ENCODE data around the gene DEPP1. TPM values are rescaled to one million over a fixed set of nuclear protein-coding genes. Genes with fewer than 3 reads are reported as not detected.

DEPP1 gene
- total RNA-seq, 2 experiments from 2014 or later = 0.23 TPM; not detected in 1

GRCh38 chr10:44930904-44931620 lies 47.5 kb downstream of the DEPP1 start:
- Mint-ChIP-seq H3K4me1 (peaks cover 11% of the 10 kb centered on the region), H3K27ac (no peak overlapping the region), H3K27me3 (no peaks in the 10 kb centered on the region), H3K9me3 (no peaks in the 10 kb centered on the region), H3K36me3 (no peaks in the 10 kb centered on the region), H3K4me3 (no peak overlapping the region)
- no peak for DNase-seq
- ATAC-seq (ENCODE audit: low read depth) = no peak
- POLR2A ChIA-PET = no interaction called here

- Mint-ChIP-seq H3K36me3 (no peaks in the 10 kb centered on the region), H3K4me3 (no peak overlapping the region), H3K27me3 (no peaks in the 10 kb centered on the region), H3K4me1 (peaks cover 6% of the 10 kb centered on the region), H3K27ac (no peak overlapping the region), H3K9me3 (no peaks in the 10 kb centered on the region)
- DNase-seq (no peak), ATAC-seq (ENCODE audit: low read depth) (no peak)
- POLR2A ChIA-PET = no interaction called here
Observed at GRCh38 chr10:44929356-44930255, 49.0 kb downstream of the DEPP1 start.

- DNase-seq = no peak
- H3K9me3 Mint-ChIP-seq = no peaks in the 10 kb centered on the region
- no peak overlapping the region for H3K4me3 Mint-ChIP-seq
- no peaks in the 10 kb centered on the region for H3K27me3 Mint-ChIP-seq
- POLR2A ChIA-PET = no interaction called here
- H3K36me3 Mint-ChIP-seq = no peaks in the 10 kb centered on the region
- no peak for ATAC-seq (ENCODE audit: low read depth)
- H3K27ac Mint-ChIP-seq = no peak overlapping the region
- H3K4me1 Mint-ChIP-seq = peaks cover 3% of the 10 kb centered on the region
Observed at GRCh38 chr10:44928462-44928861, 50.1 kb downstream of the DEPP1 start.

GRCh38 chr10:44927352-44927751 lies 51.3 kb downstream of the DEPP1 start:
- Mint-ChIP-seq H3K27me3 (no peaks in the 10 kb centered on the region), H3K4me3 (no peak overlapping the region), H3K27ac (no peak overlapping the region), H3K9me3 (no peaks in the 10 kb centered on the region), H3K4me1 (no peaks in the 10 kb centered on the region), H3K36me3 (no peaks in the 10 kb centered on the region)
- POLR2A ChIA-PET = no interaction called here
- ATAC-seq (ENCODE audit: low read depth) (no peak), DNase-seq (no peak)

- POLR2A ChIA-PET = no interaction called here
- Mint-ChIP-seq H3K4me1 (no peaks in the 10 kb centered on the region), H3K36me3 (no peaks in the 10 kb centered on the region), H3K27ac (no peak overlapping the region), H3K27me3 (no peaks in the 10 kb centered on the region), H3K9me3 (no peaks in the 10 kb centered on the region), H3K4me3 (no peak overlapping the region)
- no peak for ATAC-seq (ENCODE audit: low read depth)
- DNase-seq = no peak
Observed at GRCh38 chr10:44926751-44927351, 51.8 kb downstream of the DEPP1 start.

Other genes starting within 250 kb of the DEPP1 start
- gene TMEM72, start 67.5 kb downstream of the DEPP1 start, total RNA-seq = not detected
- gene RASSF4, start 19.0 kb downstream of the DEPP1 start, total RNA-seq = 1 to 10 TPM; 3.0 to 3.1 TPM
- 10 to 100 TPM; 42.8 TPM for gene ZNF22, start 22.1 kb upstream of the DEPP1 start, total RNA-seq

All from activated naive CD8-positive, alpha-beta T cell treated with anti-CD3 and anti-CD28 coated beads, Interleukin-2, amount 10 ng/mL, durations not matched to agents 7 days and 5 days (primary cell).